ENCODE measurements around the gene PIANP.

PIANP gene

GRCh38 chr12:6696690-6697583 lies 3.7 kb downstream of the PIANP start:
- H3K4me1 Mint-ChIP-seq (ENCODE audit: low read depth): peaks cover 17% of the 10 kb centered on the region
- DNase-seq: no peak
- peaks cover 31% of the 10 kb centered on the region for H3K27me3 Mint-ChIP-seq
- H3K36me3 Mint-ChIP-seq (ENCODE audit: low read depth): no peaks in the 10 kb centered on the region
- no peaks in the 10 kb centered on the region for H3K9me3 Mint-ChIP-seq
- no peak overlapping the region for H3K4me3 Mint-ChIP-seq
- no peak overlapping the region for H3K27ac Mint-ChIP-seq

GRCh38 chr12:6695313-6696045 lies 5.1 kb downstream of the PIANP start:
- Mint-ChIP-seq H3K4me1 (ENCODE audit: low read depth) (peaks cover 19% of the 10 kb centered on the region), H3K4me3 (no peak overlapping the region), H3K27me3 (peaks cover 18% of the 10 kb centered on the region), H3K36me3 (ENCODE audit: low read depth) (no peaks in the 10 kb centered on the region), H3K9me3 (no peaks in the 10 kb centered on the region), H3K27ac (no peak overlapping the region)
- no peak for DNase-seq

- no peak for DNase-seq
- H3K36me3 Mint-ChIP-seq (ENCODE audit: low read depth): peaks cover 6% of the 10 kb centered on the region
- no peak overlapping the region for H3K4me3 Mint-ChIP-seq
- H3K9me3 Mint-ChIP-seq: no peaks in the 10 kb centered on the region
- H3K27ac Mint-ChIP-seq: no peak overlapping the region
- peaks cover 21% of the 10 kb centered on the region for H3K4me1 Mint-ChIP-seq (ENCODE audit: low read depth)
- peaks cover 17% of the 10 kb centered on the region for H3K27me3 Mint-ChIP-seq
These were observed 5.9 kb downstream of the PIANP start for GRCh38 chr12:6694701-6695100.

DNA sequence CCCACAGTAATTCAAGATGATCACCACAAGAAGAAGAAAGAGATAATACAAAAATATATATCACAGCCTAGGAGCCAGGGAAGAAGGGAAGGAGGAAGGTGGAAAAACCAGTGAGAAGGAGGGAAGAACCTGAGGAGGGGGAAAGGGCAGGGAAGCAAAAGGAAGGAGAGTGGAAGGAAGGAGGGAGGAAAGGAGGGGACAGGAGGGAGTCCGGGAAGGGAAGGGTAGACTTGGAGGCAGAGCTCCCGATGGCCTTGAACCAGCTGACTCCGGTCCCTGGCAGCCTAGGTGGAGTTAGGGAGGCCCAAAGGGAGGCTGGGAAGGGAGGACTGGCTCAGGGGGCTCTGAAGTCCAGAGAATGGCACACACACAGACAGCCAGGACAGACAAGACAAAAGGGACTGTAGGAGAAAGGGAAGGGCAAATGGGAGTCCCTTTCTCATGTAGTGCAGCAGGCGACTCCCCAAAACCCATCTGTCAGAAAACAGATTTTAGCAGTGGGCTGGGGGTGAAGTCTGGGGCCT lies 6.7 kb downstream of the PIANP start:
- H3K9me3 Mint-ChIP-seq: no peaks in the 10 kb centered on the region
- H3K27me3 Mint-ChIP-seq: peaks cover 9% of the 10 kb centered on the region
- H3K4me1 Mint-ChIP-seq (ENCODE audit: low read depth): peaks cover 15% of the 10 kb centered on the region
- H3K4me3 Mint-ChIP-seq: no peak overlapping the region
- no peak overlapping the region for H3K27ac Mint-ChIP-seq
- H3K36me3 Mint-ChIP-seq (ENCODE audit: low read depth): peaks cover 11% of the 10 kb centered on the region
- no peak for DNase-seq

- Mint-ChIP-seq H3K4me3 (no peak overlapping the region), H3K4me1 (ENCODE audit: low read depth) (peaks cover 16% of the 10 kb centered on the region), H3K27me3 (peaks cover under 1% of the 10 kb centered on the region), H3K27ac (no peak overlapping the region), H3K36me3 (ENCODE audit: low read depth) (peaks cover 21% of the 10 kb centered on the region), H3K9me3 (no peaks in the 10 kb centered on the region)
- no peak for DNase-seq
These were observed 7.7 kb downstream of the PIANP start for GRCh38 chr12:6692888-6693287.

- Mint-ChIP-seq H3K27ac (no peak overlapping the region), H3K27me3 (no peaks in the 10 kb centered on the region), H3K4me3 (no peak overlapping the region), H3K9me3 (no peaks in the 10 kb centered on the region), H3K36me3 (ENCODE audit: low read depth) (peaks cover 35% of the 10 kb centered on the region), H3K4me1 (ENCODE audit: low read depth) (peaks cover 30% of the 10 kb centered on the region)
- no peak for DNase-seq
These were observed 9.1 kb downstream of the PIANP start for GRCh38 chr12:6691473-6691872.

DNA sequence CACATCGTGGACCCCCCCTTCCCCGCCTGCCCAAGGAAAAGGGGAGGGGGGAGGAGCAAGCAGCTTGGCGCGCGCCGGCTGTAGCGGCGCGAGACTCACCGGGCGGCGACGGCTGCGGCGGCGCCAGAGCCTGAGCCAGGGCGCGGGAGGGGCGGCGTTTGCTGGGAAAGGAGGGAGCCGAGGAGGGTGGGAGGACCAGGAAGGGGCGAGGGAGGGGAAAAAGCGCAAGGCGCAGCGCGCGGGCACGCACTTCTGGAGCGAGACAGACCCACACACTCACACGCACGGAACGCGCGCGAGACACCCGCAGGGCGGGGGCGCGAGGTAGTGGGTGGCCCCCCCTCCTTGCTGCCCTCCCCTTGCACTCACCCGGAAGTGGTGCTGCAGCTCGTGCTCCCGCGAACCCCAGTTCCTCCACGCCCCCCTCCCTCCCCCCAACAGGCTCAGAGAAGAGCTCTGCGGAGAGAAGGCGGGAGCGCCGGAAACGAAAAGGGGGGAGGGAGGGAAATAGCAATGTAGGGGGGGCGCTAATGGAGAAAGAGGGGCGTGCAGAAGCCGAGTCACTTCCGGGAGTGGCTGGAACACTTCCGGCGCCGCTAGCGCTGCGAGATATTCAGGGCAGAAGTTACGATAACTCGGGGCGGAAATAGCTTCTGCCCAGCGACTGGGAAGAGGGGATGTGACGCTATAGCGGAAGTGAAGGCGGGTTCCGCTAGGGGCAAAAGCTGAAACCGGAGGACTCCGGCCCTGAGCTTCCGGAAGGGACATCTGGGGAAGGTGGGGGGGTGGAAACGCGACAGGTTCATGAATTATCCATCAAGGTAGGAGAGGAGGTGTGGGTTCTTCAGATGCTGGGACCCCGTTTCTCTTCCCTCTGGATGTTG lies 11.4 kb downstream of the PIANP start, which contains the start of gene ZNF384:
ZNF384 (minus strand) TSS at position 377 of the 884 bp plus-strand sequence. CDS start 9,855 bp downstream, outside the sequence.
- Mint-ChIP-seq H3K27ac (peak within 1 kb of the TSS; percentile 97), H3K4me1 (ENCODE audit: low read depth) (peaks cover 51% of the 10 kb centered on the region), H3K4me3 (peak within 1 kb of the TSS; percentile 96), H3K9me3 (no peaks in the 10 kb centered on the region), H3K36me3 (ENCODE audit: low read depth) (peaks cover 58% of the 10 kb centered on the region), H3K27me3 (no peaks in the 10 kb centered on the region)
- peak; percentile 92 for DNase-seq

DNA sequence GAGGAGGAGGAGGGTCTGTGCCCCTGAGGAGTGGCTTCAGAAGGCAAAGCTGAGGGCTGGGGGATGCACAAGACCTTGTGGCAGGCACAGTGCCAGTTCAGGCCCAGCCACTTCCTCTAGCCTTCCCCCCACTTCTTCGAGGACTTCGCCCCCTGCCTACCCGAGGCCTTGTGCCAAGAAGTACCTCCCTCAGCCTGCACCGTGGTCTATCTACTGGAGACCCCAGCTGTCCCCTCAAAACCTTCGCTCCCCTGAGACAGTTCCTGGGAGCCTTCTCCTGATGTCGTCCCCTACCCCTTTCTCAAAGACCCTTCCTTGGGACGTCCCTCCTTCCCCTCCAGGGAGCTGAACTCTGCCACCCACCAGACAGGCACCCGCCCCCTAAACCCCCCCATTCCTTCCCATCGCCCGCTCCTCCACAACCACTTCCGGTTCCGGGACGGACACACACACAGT lies 12.0 kb downstream of the PIANP start:
- Mint-ChIP-seq H3K27ac (peak overlapping the region; percentile 97), H3K36me3 (ENCODE audit: low read depth) (peaks cover 64% of the 10 kb centered on the region), H3K4me1 (ENCODE audit: low read depth) (peaks cover 55% of the 10 kb centered on the region), H3K27me3 (no peaks in the 10 kb centered on the region), H3K9me3 (no peaks in the 10 kb centered on the region), H3K4me3 (peak overlapping the region; percentile 96)
- DNase-seq: no peak

GRCh38 chr12:6685814-6686213 lies 14.8 kb downstream of the PIANP start:
- no peak for DNase-seq
- H3K27ac Mint-ChIP-seq: peak overlapping the region; percentile 97
- H3K36me3 Mint-ChIP-seq (ENCODE audit: low read depth): peaks cover 86% of the 10 kb centered on the region
- peak overlapping the region; percentile 96 for H3K4me3 Mint-ChIP-seq
- H3K27me3 Mint-ChIP-seq: no peaks in the 10 kb centered on the region
- peaks cover 58% of the 10 kb centered on the region for H3K4me1 Mint-ChIP-seq (ENCODE audit: low read depth)
- no peaks in the 10 kb centered on the region for H3K9me3 Mint-ChIP-seq

DNA sequence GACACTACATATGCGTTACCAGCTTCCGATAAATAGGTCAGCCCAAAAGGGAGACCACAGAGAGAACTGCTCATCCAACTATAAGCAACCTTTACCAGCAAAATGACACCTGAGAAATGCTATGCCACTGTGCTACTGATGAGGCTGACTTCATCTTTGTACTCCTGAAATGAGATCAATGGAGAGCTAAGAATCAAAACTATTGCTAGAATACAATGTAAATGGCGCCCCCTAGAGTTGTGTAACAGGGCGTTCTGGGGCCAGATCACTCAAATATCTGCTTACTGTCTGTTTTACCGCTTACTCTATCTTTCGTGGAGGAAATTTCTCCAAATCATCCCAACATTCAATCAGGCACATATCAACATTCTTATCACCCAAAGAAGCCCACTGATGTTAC lies 16.0 kb downstream of the PIANP start:
- H3K9me3 Mint-ChIP-seq: no peaks in the 10 kb centered on the region
- no peaks in the 10 kb centered on the region for H3K27me3 Mint-ChIP-seq
- H3K27ac Mint-ChIP-seq: peak overlapping the region; percentile 81
- DNase-seq: no peak
- H3K4me1 Mint-ChIP-seq (ENCODE audit: low read depth): peaks cover 55% of the 10 kb centered on the region
- H3K36me3 Mint-ChIP-seq (ENCODE audit: low read depth): peaks cover 90% of the 10 kb centered on the region
- no peak overlapping the region for H3K4me3 Mint-ChIP-seq

GRCh38 chr12:6676962-6677361 lies 23.7 kb downstream of the PIANP start:
- H3K36me3 Mint-ChIP-seq (ENCODE audit: low read depth): peaks cover 99% of the 10 kb centered on the region
- no peak overlapping the region for H3K4me3 Mint-ChIP-seq
- no peak for DNase-seq
- no peaks in the 10 kb centered on the region for H3K27me3 Mint-ChIP-seq
- H3K4me1 Mint-ChIP-seq (ENCODE audit: low read depth): peaks cover 8% of the 10 kb centered on the region
- no peaks in the 10 kb centered on the region for H3K9me3 Mint-ChIP-seq
- peak overlapping the region; percentile 40 for H3K27ac Mint-ChIP-seq

DNA sequence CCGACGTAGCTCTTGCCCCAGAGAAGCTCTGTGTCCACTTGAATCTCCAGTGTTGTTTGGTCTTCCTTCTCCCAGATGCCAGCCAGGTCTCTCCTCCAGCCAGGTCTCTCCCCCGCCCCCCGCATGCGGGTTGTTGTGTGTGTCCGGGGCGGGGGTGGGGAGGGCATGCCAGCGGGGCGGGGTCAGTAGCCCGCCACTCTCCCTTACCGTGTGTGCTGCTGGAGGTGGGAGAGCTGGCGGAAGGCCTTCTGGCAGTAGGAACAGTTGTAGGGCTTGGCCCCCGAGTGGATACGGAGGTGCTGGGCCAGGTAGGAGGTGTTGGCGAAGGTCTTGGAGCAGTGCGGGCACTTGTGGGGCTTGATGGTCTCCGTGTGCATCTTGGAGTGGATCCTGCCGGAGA lies 28.5 kb downstream of the PIANP start:
- DNase-seq: no peak
- peaks cover 100% of the 10 kb centered on the region for H3K36me3 Mint-ChIP-seq (ENCODE audit: low read depth)
- no peak overlapping the region for H3K4me3 Mint-ChIP-seq
- H3K9me3 Mint-ChIP-seq: no peaks in the 10 kb centered on the region
- no peak overlapping the region for H3K27ac Mint-ChIP-seq
- H3K4me1 Mint-ChIP-seq (ENCODE audit: low read depth): no peaks in the 10 kb centered on the region
- no peaks in the 10 kb centered on the region for H3K27me3 Mint-ChIP-seq

DNA sequence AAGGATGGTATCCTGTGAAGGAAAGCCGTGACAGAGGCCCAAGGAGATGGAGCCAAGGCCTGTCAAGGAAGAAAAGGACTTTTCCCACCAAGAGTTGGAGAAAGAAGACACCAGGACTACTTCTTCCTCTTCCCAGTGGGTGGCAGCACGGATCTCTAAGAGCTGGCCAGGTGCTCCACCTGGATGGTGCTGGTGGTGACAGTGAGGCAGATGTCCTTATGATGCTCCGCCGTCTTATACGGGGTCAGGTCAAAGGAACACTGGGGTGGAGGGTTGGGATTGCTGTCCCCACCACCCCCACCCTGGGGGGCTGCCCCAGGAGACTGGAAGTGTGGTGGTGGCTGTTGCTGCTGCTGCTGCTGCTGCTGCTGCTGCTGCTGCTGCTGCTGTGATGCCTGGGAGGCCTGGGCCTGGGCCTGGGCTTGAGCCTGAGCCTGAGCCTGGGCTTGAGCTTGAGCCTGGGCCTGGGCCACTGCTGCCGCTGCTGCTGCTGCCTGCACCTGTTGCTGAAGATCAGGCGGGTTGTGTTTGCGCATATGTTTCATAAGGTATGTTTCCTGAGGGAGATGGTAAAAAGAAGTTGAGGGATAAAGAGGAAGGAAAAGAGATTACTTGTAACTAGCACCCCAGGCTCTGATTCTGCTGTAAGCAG lies 32.9 kb downstream of the PIANP start:
- H3K27ac Mint-ChIP-seq: peak overlapping the region; percentile 20
- no peaks in the 10 kb centered on the region for H3K27me3 Mint-ChIP-seq
- peaks cover 90% of the 10 kb centered on the region for H3K36me3 Mint-ChIP-seq (ENCODE audit: low read depth)
- H3K4me1 Mint-ChIP-seq (ENCODE audit: low read depth): peaks cover 20% of the 10 kb centered on the region
- no peak for DNase-seq
- H3K4me3 Mint-ChIP-seq: no peak overlapping the region
- no peaks in the 10 kb centered on the region for H3K9me3 Mint-ChIP-seq

Data from activated T-cell treated with anti-CD3 and anti-CD28 coated beads, Interleukin-2, amount 50 U/mL, for 24 hours (primary cell).